Activated T-helper 2 cell treated with anti-CD3 and anti-CD28 coated beads, Interferon-gamma antibody, Interleukin-2, Interleukin-4, amounts not matched to agents 10 μg/mL and 5 μg/mL and 100 μg/mL, durations not matched to agents 14 hours and 24 hours and 36 hours (primary cell): Measurements from ENCODE around the gene CCDC14. TPM values are rescaled to one million over a fixed set of nuclear protein-coding genes. Genes with fewer than 3 reads are reported as not detected.
"Not testable (repeated sequence)": the region's sequence is repeated elsewhere in the genome, so short reads cannot be mapped to it uniquely, and the experiment has no call there.

Experiments used
- DNase-seq: peaks from one replicate; pipeline ENCODE4 v3.0.0; 2021; ENCODE audit warnings: low spot score
- H3K27ac Mint-ChIP-seq: one replicate; pipeline ENCODE4 v1.8.0; 2021; ENCODE audit warnings: mixed read lengths
- H3K27me3 Mint-ChIP-seq: one replicate; pipeline ENCODE4 v1.8.0; 2021; ENCODE audit warnings: low read depth, mixed read lengths
- H3K36me3 Mint-ChIP-seq: one replicate; pipeline ENCODE4 v1.8.0; 2021; ENCODE audit warnings: low read depth, mixed read lengths
- H3K4me1 Mint-ChIP-seq: one replicate; pipeline ENCODE4 v1.8.0; 2021; ENCODE audit warnings: low read depth, mixed read lengths
- H3K4me3 Mint-ChIP-seq: one replicate; pipeline ENCODE4 v1.8.0; 2021; ENCODE audit warnings: low read depth, mild to moderate bottlenecking, moderate library complexity, mixed read lengths
- H3K9me3 Mint-ChIP-seq: one replicate; pipeline ENCODE4 v1.8.0; 2021; ENCODE audit warnings: mixed read lengths
- intact Hi-C: fragments of 100-400 bp; cut with micrococcal nuclease; formaldehyde crosslinking; loops from one replicate; pipeline ENCODE4 v1.15.1; 2023
- total RNA-seq: library from RNA; stranded (reverse); gene quantifications from 2 replicates; pipeline ENCODE4 v1.2.3, GENCODE V29; 2022

The CCDC14 gene
- total RNA-seq, 1 donor from 2014 or later: 51.7 TPM

DNA sequence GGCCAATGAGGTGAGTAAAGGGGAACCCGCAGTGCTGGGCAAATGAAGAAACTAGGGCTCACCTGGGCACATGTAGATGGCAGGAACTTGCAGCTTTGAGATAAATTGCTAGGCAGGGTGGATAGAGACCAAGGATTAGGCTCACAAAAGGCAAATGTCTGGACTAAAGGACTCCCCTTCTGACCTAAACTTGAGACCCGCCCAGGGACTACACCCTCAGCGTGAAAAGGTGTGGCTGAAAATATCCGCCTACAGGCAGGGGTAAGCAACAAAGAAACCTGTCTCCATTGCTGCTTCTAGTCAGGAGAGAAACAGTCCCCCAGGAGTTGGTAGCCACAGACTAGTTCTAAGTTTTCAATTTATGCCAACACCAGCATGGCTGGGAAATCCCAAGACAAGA lies 20.3 kb upstream of the CCDC14 start:
- DNase-seq, H3K9me3 Mint-ChIP-seq, H3K4me3 Mint-ChIP-seq, intact Hi-C loops, H3K36me3 Mint-ChIP-seq, H3K4me1 Mint-ChIP-seq, H3K27ac Mint-ChIP-seq: not testable (repeated sequence)
- H3K27me3 Mint-ChIP-seq: peaks cover 53% of the 10 kb centered on the region

- H3K27ac Mint-ChIP-seq: no peak overlapping the region
- H3K9me3 Mint-ChIP-seq: no peaks in the 10 kb centered on the region
- intact Hi-C loops: no loop called here
- H3K27me3 Mint-ChIP-seq: peaks cover 52% of the 10 kb centered on the region
- H3K4me1 Mint-ChIP-seq: no peaks in the 10 kb centered on the region
- no peaks in the 10 kb centered on the region for H3K36me3 Mint-ChIP-seq
- H3K4me3 Mint-ChIP-seq: no peak overlapping the region
- no peak for DNase-seq
These were observed 19.5 kb upstream of the CCDC14 start for GRCh38 chr3:123980539-123980938.

DNA sequence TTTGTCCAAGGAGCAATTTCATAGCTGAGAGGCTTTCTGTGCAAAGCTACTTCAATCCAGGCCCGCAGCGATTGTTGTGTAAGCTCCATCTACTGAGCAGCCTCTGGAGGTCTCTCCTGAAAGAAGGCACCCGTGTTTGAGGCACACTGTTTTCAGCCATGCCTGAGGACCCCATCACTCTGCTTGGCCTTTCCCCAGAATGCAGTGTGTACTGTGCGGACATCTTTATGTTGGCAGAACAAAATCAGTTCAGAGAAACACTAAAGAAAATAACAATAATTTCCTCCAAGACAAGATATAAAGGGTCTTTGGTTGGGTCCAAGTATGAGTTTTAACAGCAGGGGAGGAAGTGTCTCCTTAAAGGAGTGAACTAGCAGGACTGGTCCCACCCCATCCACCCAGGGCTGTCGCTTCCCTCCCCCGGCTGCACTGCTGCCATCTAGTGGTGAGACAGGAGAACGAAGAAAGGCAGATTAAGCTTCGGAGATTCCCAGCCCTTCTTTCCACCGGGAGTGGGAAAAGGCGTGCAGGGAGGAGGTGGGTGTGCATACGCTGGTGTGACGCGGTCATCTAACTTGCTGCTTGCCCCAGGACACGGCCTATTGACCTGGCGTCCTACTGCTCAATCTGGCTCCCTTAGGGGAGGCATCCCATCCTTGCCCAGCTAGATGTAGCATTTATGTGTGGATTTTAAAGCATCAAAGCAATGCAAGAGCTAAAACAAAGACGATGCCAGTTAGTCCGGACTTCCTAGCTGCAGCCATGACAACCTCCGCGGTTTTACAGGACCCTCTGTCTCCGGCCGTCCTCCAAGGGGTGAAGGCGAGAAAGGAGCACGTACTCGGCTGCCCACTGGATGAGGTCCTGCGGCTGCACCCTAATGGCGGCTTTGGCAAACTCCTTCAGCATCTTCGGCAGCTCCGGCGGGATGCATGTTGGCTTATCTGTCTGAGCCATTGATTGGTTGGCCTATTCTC lies 18.8 kb upstream of the CCDC14 start:
- H3K27ac Mint-ChIP-seq, DNase-seq, H3K9me3 Mint-ChIP-seq, H3K36me3 Mint-ChIP-seq, intact Hi-C loops, H3K4me3 Mint-ChIP-seq, H3K4me1 Mint-ChIP-seq: not testable (repeated sequence)
- H3K27me3 Mint-ChIP-seq: peaks cover 53% of the 10 kb centered on the region

- H3K36me3 Mint-ChIP-seq, intact Hi-C loops: not testable (repeated sequence)
These were observed 15.9 kb upstream of the CCDC14 start for GRCh38 chr3:123976904-123977303.

GRCh38 chr3:123976181-123976898 lies 15.3 kb upstream of the CCDC14 start:
- H3K27ac Mint-ChIP-seq, H3K36me3 Mint-ChIP-seq, H3K4me1 Mint-ChIP-seq, H3K9me3 Mint-ChIP-seq, intact Hi-C loops, H3K4me3 Mint-ChIP-seq, DNase-seq: not testable (repeated sequence)
- H3K27me3 Mint-ChIP-seq: peaks cover 47% of the 10 kb centered on the region

More at GRCh38 chr3:123976904-123977303, 15.9 kb upstream of the CCDC14 start:
- not testable (repeated sequence) for DNase-seq, H3K4me1 Mint-ChIP-seq, H3K9me3 Mint-ChIP-seq, H3K4me3 Mint-ChIP-seq, H3K27ac Mint-ChIP-seq
- H3K27me3 Mint-ChIP-seq: peaks cover 49% of the 10 kb centered on the region

DNA sequence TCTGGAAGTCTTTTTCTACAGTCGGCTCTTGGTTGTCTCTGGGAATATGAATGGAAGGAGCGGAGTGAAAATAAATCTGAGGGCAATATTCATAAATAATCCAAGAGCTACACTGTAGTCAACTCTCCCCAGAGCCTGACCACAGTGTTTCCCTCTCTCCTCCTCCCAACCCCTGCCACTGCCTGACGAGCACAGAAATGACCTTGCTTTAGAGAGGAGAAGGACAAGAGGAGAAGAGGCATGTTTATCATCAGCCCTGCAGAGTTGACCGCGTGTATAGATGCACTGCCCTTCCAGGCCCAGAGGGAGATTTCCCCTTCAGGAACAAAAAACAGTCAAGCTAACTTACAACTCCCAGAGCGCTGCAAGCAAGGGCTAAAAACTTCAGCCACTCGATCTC lies 14.0 kb upstream of the CCDC14 start:
- H3K4me3 Mint-ChIP-seq, intact Hi-C loops, H3K9me3 Mint-ChIP-seq, H3K4me1 Mint-ChIP-seq, H3K27ac Mint-ChIP-seq, H3K36me3 Mint-ChIP-seq, DNase-seq: not testable (repeated sequence)
- H3K27me3 Mint-ChIP-seq: peaks cover 41% of the 10 kb centered on the region

DNA sequence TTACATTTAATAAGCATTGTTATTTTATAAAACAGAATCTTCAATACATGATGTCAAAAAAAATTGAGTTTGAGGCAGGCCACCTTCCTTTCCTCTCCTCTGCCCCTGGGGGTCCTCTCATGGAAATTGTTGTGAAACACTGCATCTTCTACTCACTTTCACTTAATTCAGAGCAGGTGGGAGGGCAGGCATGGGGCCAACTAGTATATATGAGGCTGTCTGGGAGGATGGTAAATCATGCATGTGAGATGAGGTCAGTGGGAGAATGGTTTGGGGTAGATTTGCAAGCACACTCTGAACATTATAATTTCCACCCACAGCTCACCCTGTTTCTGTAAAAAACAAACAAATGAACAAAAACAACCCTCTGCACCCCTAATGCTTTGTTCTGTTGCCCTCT lies 10.4 kb upstream of the CCDC14 start:
- H3K4me1 Mint-ChIP-seq: no peaks in the 10 kb centered on the region
- H3K27ac Mint-ChIP-seq: no peak overlapping the region
- no peak for DNase-seq
- H3K9me3 Mint-ChIP-seq: no peaks in the 10 kb centered on the region
- no peak overlapping the region for H3K4me3 Mint-ChIP-seq
- peaks cover 49% of the 10 kb centered on the region for H3K27me3 Mint-ChIP-seq
- intact Hi-C loops: no loop called here
- no peaks in the 10 kb centered on the region for H3K36me3 Mint-ChIP-seq

- H3K27me3 Mint-ChIP-seq: peaks cover 41% of the 10 kb centered on the region
- H3K4me1 Mint-ChIP-seq, intact Hi-C loops, H3K9me3 Mint-ChIP-seq, DNase-seq, H3K36me3 Mint-ChIP-seq, H3K4me3 Mint-ChIP-seq, H3K27ac Mint-ChIP-seq: not testable (repeated sequence)
These were observed 6.2 kb upstream of the CCDC14 start for GRCh38 chr3:123967260-123967659.

GRCh38 chr3:123966799-123967198 lies 5.8 kb upstream of the CCDC14 start:
- intact Hi-C loops, DNase-seq, H3K27ac Mint-ChIP-seq, H3K4me3 Mint-ChIP-seq, H3K36me3 Mint-ChIP-seq, H3K4me1 Mint-ChIP-seq, H3K9me3 Mint-ChIP-seq: not testable (repeated sequence)
- peaks cover 40% of the 10 kb centered on the region for H3K27me3 Mint-ChIP-seq

DNA sequence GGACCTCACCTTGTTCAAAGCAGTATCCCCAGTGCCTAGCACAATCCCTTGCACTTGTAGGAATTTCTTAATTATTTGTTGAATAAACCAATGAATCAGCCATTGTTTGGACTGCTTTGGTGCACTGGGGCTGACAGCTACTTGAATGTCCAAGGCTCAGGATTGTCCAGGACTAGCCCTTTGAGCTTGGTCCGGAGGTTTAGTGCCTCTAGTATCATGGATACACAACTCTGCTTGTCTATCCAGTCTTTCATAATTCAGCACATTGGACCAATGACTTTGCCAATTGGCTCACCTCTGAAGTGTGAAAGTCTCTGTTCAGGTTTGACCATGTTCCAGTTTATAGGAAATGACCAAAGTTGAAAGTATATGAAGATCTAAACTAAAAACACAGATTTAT lies 3.8 kb upstream of the CCDC14 start:
- H3K27ac Mint-ChIP-seq, DNase-seq, H3K4me3 Mint-ChIP-seq, H3K9me3 Mint-ChIP-seq, H3K4me1 Mint-ChIP-seq, H3K36me3 Mint-ChIP-seq: not testable (repeated sequence)
- intact Hi-C loops: loop anchor here (5.0 kb wide), 1 partner anchor 82 kb away; the partner anchor contains the start of gene MYLK
- H3K27me3 Mint-ChIP-seq: peaks cover 31% of the 10 kb centered on the region

DNA sequence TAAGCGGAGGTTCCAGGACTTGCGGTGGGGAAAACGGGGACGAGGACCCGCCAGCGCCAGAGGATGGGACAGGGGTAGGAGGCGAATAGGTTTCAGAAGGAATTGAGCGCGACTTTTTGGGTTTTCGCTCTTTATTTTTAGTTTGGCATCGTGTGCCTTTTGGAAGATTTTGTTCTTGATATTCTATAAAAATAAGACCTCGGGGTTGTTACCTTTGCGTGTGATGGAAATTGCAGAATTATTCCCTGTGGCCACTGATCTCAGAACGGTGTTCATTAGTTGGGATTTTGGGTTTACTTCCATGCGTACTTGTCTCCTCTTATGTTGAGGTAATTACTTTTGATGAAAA lies 453 bp upstream of the CCDC14 start:
- peaks cover 28% of the 10 kb centered on the region for H3K4me1 Mint-ChIP-seq
- H3K27ac Mint-ChIP-seq: peak overlapping the region; percentile 87
- peaks cover 13% of the 10 kb centered on the region for H3K27me3 Mint-ChIP-seq
- intact Hi-C loops: loop anchor here (5.0 kb wide), 1 partner anchor 79 kb away; the partner anchor contains the start of gene MYLK
- no peaks in the 10 kb centered on the region for H3K36me3 Mint-ChIP-seq
- H3K4me3 Mint-ChIP-seq: peak overlapping the region; percentile 93
- no peaks in the 10 kb centered on the region for H3K9me3 Mint-ChIP-seq
- no peak for DNase-seq

DNA sequence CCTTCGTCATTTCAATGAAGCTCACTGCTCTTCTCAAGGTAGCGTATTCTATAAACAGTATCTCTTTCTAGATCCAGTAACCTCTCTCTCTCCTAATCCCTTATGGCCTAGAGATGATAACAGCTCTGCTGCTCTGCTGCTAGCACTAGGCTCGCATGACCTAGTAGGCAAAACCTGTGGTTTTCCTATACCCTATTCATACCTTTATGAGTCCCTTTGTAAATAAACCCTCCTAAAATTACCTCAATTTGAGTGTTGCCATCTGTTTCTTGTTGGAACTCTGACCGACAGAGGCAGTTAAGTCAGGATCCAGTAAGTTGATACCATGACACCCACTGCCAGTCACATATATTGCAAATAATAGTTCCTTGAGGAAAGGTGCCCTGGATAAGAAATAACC lies 7.3 kb downstream of the CCDC14 start:
- Mint-ChIP-seq H3K27ac (no peak overlapping the region), H3K4me3 (no peak overlapping the region), H3K4me1 (peaks cover 12% of the 10 kb centered on the region), H3K9me3 (no peaks in the 10 kb centered on the region), H3K27me3 (no peaks in the 10 kb centered on the region), H3K36me3 (peaks cover 44% of the 10 kb centered on the region)
- DNase-seq: no peak
- intact Hi-C loops: no loop called here
